Measurements from ENCODE around the gene SMG1. TPM values are rescaled to one million over a fixed set of nuclear protein-coding genes. Genes with fewer than 3 reads are reported as not detected.

SMG1 gene
- total RNA-seq, 4 donors from 2014 or later, result 37.8 to 102 (median 54.6) TPM

DNA sequence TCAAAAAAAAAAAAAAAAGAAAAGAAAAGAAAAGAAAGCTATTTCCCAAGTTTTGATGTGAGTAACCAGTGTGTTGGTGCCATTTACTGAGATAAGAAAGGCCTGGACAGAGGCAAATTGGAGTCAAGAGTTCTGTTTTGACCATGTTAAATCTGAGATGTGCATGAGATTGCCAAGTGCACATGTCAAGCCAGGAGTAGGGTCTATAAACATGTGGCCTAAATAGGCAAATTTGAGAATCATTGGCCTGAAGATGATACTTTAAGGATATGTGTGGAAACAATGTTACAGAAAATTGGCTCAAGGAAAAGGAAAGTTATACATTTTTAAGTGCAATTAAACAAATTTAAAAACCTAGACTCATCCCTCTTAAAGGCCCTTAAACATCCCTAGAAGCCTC lies 15.3 kb upstream of the SMG1 start:
- Histone ChIP-seq H3K36me3 (no peaks in the 10 kb centered on the region), H3K27ac (peak overlapping the region in 2 of 4 donors; percentile 28 to 37), H3K27me3 (no peaks in the 10 kb centered on the region), H3K4me1 (peaks cover 3 to 28% (median 5%) of the 10 kb centered on the region in 3 donors), H3K9me3 (no peaks in the 10 kb centered on the region), H3K4me3 (no peak overlapping the region)
- DNase-seq, result no peak
- TF ChIP-seq, protein P1, sequence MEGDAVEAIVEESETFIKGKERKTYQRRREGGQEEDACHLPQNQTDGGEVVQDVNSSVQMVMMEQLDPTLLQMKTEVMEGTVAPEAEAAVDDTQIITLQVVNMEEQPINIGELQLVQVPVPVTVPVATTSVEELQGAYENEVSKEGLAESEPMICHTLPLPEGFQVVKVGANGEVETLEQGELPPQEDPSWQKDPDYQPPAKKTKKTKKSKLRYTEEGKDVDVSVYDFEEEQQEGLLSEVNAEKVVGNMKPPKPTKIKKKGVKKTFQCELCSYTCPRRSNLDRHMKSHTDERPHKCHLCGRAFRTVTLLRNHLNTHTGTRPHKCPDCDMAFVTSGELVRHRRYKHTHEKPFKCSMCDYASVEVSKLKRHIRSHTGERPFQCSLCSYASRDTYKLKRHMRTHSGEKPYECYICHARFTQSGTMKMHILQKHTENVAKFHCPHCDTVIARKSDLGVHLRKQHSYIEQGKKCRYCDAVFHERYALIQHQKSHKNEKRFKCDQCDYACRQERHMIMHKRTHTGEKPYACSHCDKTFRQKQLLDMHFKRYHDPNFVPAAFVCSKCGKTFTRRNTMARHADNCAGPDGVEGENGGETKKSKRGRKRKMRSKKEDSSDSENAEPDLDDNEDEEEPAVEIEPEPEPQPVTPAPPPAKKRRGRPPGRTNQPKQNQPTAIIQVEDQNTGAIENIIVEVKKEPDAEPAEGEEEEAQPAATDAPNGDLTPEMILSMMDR (IDR thresholded peaks at IDR 0.05), result no peak
- TF ChIP-seq POLR2A (IDR thresholded peaks at IDR 0.05), result no peak
- intact Hi-C loops (cut with DNase I), result no loop called here

DNA sequence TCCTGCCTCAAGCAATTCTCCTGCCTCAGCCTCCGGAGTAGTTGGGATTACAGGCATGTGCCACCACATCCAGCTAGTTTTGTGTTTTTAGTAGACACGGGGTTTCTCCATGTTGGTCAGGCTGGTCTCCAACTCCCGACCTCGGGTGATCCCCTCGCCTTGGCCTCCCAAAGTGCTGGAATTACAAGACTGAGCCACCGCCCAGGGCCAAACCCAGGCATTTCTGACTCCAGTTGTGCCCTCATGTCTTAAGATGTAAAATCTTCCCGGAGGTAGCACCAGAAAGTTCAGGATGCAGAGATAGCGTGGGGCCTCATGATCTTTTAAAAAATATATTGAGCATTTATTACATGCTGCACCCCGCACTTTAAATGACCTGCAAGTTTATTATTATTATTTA lies 12.8 kb upstream of the SMG1 start:
- 88 to 95% methylated on average over 5 of the region's 9 CpGs for WGBS, 2 donors
- Histone ChIP-seq H3K27me3 (no peaks in the 10 kb centered on the region), H3K36me3 (no peaks in the 10 kb centered on the region), H3K4me3 (no peak overlapping the region), H3K4me1 (peaks cover 0 to 18% (median 3%) of the 10 kb centered on the region in 3 donors), H3K27ac (no peak overlapping the region), H3K9me3 (no peaks in the 10 kb centered on the region)
- intact Hi-C loops (cut with DNase I), result no loop called here
- DNase-seq, result no peak
- TF ChIP-seq, protein P1 (IDR thresholded peaks at IDR 0.05), result no peak
- no peak for TF ChIP-seq POLR2A (IDR thresholded peaks at IDR 0.05)

DNA sequence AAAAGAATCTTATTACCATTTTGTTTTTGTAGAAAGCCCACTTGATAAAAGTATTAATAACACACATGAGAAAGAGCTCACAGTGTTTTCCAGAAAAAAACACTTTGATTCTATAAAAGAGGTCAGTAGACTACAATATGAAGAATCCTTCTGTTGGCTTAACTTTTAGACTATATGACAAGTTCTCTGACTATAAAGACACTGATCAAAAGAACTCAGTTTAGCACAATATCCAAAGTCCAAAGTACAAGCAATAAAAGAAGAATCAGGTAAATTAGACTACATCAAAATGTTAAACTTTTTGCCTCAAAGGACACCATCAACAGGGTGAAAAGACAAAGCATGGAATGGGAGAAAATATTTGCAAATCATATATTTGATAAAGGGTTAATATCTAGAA lies 11.2 kb upstream of the SMG1 start:
- DNase-seq, result no peak
- H3K9me3 ChIP-seq, result no peaks in the 10 kb centered on the region
- H3K27me3 ChIP-seq, result no peaks in the 10 kb centered on the region
- H3K4me3 ChIP-seq, result no peak overlapping the region
- H3K4me1 ChIP-seq, result peaks cover 0 to 24% (median 3%) of the 10 kb centered on the region in 3 donors
- TF ChIP-seq, protein P1 (IDR thresholded peaks at IDR 0.05), result no peak
- TF ChIP-seq POLR2A (IDR thresholded peaks at IDR 0.05), result no peak
- H3K27ac ChIP-seq, result no peak overlapping the region
- intact Hi-C loops (cut with DNase I), result no loop called here
- no peaks in the 10 kb centered on the region for H3K36me3 ChIP-seq

DNA sequence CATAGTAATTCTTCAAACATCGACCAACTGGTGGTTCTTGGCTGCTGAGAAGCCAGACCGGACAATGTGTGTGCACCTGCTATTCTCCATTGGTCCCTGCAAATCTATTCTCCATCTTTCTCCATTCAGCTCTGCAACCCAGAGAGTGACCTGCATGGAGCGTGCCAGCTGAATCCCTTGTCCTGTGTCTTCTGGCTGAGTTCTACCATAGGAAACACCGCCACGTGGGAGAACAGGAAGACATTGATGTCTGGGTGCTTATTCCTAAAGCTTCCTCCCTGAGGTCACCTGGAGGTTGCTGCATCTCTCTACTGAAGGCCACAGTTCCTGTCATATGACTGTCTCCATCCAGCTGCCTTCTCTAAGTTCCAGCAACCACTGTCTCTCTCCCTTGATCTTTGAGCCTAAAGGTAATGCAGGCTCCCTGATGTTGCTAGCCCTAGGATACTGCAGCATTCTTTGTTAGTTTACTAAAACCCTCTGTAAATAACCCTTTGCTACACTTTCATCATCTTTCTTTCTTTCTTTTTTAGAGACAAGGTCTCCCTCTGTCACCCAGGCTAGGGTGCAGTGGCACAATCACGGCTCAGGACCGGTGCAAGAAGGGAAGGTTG lies 10.6 kb upstream of the SMG1 start:
- no peaks in the 10 kb centered on the region for H3K9me3 ChIP-seq
- H3K27ac ChIP-seq, result no peak overlapping the region
- DNase-seq, result no peak
- H3K27me3 ChIP-seq, result no peaks in the 10 kb centered on the region
- 77 to 87% methylated on average over 5 to 6 of the region's 7 CpGs for WGBS, 2 donors
- H3K4me3 ChIP-seq, result no peak overlapping the region
- TF ChIP-seq POLR2A (IDR thresholded peaks at IDR 0.05), result no peak
- TF ChIP-seq, protein P1 (IDR thresholded peaks at IDR 0.05), result no peak
- intact Hi-C loops (cut with DNase I), result no loop called here
- H3K4me1 ChIP-seq, result peaks cover 0 to 23% (median 0%) of the 10 kb centered on the region in 3 donors
- no peaks in the 10 kb centered on the region for H3K36me3 ChIP-seq

DNA sequence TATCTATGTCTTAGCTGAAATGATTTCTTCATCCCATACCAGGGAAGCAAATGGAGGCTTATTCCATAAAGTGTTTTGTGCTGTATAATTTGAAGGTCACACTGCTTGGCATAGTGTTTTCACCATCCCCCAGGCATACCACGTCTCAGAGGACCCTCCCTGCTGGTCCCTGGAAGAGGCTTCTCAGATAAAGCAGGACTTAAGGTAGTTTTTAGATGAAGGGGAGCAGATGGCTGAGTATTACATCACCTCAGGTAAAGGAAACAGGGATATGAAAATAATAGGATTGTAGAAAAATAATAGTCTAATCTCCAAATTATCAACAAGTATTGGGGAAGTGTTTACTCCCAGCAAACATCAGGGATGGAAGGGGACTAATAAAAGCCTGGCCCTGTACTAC lies 7.3 kb upstream of the SMG1 start:
- no peaks in the 10 kb centered on the region for H3K36me3 ChIP-seq
- intact Hi-C loops (cut with DNase I), result no loop called here
- no peak overlapping the region for H3K4me3 ChIP-seq
- H3K27me3 ChIP-seq, result no peaks in the 10 kb centered on the region
- whole genome bisulfite sequencing, 2 donors, result 8 to 32% methylated on average over 1 of the region's 1 CpG
- DNase-seq, result no peak
- no peaks in the 10 kb centered on the region for H3K9me3 ChIP-seq
- peaks cover 0 to 10% (median 0%) of the 10 kb centered on the region in 3 donors for H3K4me1 ChIP-seq
- H3K27ac ChIP-seq, result no peak overlapping the region
- TF ChIP-seq, protein P1 (IDR thresholded peaks at IDR 0.05), result no peak
- no peak for TF ChIP-seq POLR2A (IDR thresholded peaks at IDR 0.05)
